GM12878 (cell line): ENCODE data around the gene LGALS8. TPM values are rescaled to one million over a fixed set of nuclear protein-coding genes. Genes with fewer than 3 reads are reported as not detected.

Source experiments
- ATAC-seq: fragments of 200-7000 bp; cut with Tn5 transposase; 3 replicates; pipeline ENCODE4 v1.9.1; 2020; ENCODE audit warnings: mild to moderate bottlenecking, moderate library complexity
- BruUV-seq: library from RNA; stranded (reverse); fragments of 400-500 nt; replicated peaks from 2 replicates; lab custom pipeline; 2021; lab: Mats Ljungman, UMichigan
- CTCF ChIA-PET: fragments of 300-600 bp; sonication (Branson Sonifier 250); formaldehyde crosslinking; extraction: SDS; loops from one replicate; lab custom pipeline; 2021; ENCODE audit warnings: inconsistent platforms; lab: Yijun Ruan, JAX
- POLR2A ChIA-PET: fragments of 350-600 bp; formaldehyde crosslinking; extraction: SDS; loops from one replicate; lab custom pipeline; 2021; ENCODE audit warnings: inconsistent platforms; lab: Charles Lee
- RAD21 ChIA-PET: fragments of 300-600 bp; sonication (Branson Sonifier 250); formaldehyde crosslinking; loops from one replicate; lab custom pipeline; 2023; ENCODE audit warnings: antibody characterized with exemption; ENCODE audit not compliant: unreplicated experiment; lab: Charles Lee
- SMC1A ChIA-PET: fragments of 300-600 bp; sonication (Branson Sonifier 250); formaldehyde crosslinking; loops from one replicate; lab custom pipeline; 2023; ENCODE audit not compliant: unreplicated experiment, uncharacterized antibody; lab: Charles Lee
- DNase-seq: peaks from one replicate; pipeline ENCODE4 v3.0.0-alpha.2; 2011; ENCODE audit warnings: low read depth, low spot score
- FAIRE-seq: peaks from 3 replicates; lab custom pipeline; 2011; peaks lifted over from hg19 to GRCh38; lab: Jason Lieb, UNC
- H2AFZ ChIP-seq: 2 replicates; pipeline ENCODE4 v1.6.0; 2011; ENCODE audit warnings: low read depth, low read length, control low read depth; ENCODE audit not compliant: control insufficient read depth
- H3K27ac ChIP-seq: 2 replicates; pipeline ENCODE4 v1.5.1; 2011; ENCODE audit warnings: control low read depth; ENCODE audit not compliant: control insufficient read depth, insufficient read depth
- H3K27me3 ChIP-seq, 2 experiments: replicated peaks in 1 of 2; 2 replicates each; pipeline versions ENCODE4 v1.6.0 to v1.6.1; 2011; ENCODE audit warnings: low read length in 1 of 2; ENCODE audit not compliant: control insufficient read depth in 2 of 2, insufficient read depth in 2 of 2
- H3K36me3 ChIP-seq, 2 experiments: 2 replicates each; pipeline ENCODE4 v1.5.1; 2011; ENCODE audit warnings: low read length in 1 of 2; ENCODE audit not compliant: control insufficient read depth in 2 of 2, insufficient read depth in 2 of 2
- H3K4me1 ChIP-seq: 2 replicates; pipeline ENCODE4 v1.6.1; 2011; ENCODE audit warnings: mild to moderate bottlenecking, low read length, moderate library complexity, mixed read lengths; ENCODE audit not compliant: control insufficient read depth, insufficient read depth
- H3K4me2 ChIP-seq: 2 replicates; pipeline ENCODE4 v1.6.0; 2011; ENCODE audit warnings: control low read depth; ENCODE audit not compliant: control insufficient read depth, insufficient read depth
- H3K4me3 ChIP-seq: fragments of 200-600 bp; sonication (generic); 2 replicates; pipeline ENCODE4 v1.5.1; 2016
- H3K79me2 ChIP-seq: 2 replicates; pipeline ENCODE4 v1.6.0; 2011; ENCODE audit warnings: low read length; ENCODE audit not compliant: control insufficient read depth, insufficient read depth
- H3K9ac ChIP-seq: 2 replicates; pipeline ENCODE4 v1.8.0; 2011; ENCODE audit warnings: low read length, control low read depth, mixed read lengths; ENCODE audit not compliant: control insufficient read depth, insufficient read depth
- H3K9me3 ChIP-seq: replicated peaks from 3 replicates; pipeline ENCODE4 v1.5.1; 2011; ENCODE audit warnings: mild to moderate bottlenecking, low read length; ENCODE audit not compliant: control insufficient read depth, insufficient read depth
- H4K20me1 ChIP-seq: 2 replicates; pipeline ENCODE4 v1.6.0; 2011; ENCODE audit not compliant: control insufficient read depth, insufficient read depth
- FOXK2 ChIP-seq: fragments of 450-650 bp; IDR thresholded peaks from 2 replicates; pipeline ENCODE4 v1.6.1; 2017; ENCODE audit warnings: mild to moderate bottlenecking, moderate library complexity
- SPI1 ChIP-seq: IDR thresholded peaks from 2 replicates; pipeline ENCODE4 v1.6.1; 2011; ENCODE audit warnings: low read depth, mild to moderate bottlenecking, low read length, moderate library complexity, borderline replicate concordance; ENCODE audit not compliant: insufficient read depth
- SUZ12 ChIP-seq: fragments of 200-600 bp; sonication (generic); IDR thresholded peaks from one replicate; pipeline ENCODE4 v1.6.1; 2018; ENCODE audit warnings: antibody characterized with exemption, mild to moderate bottlenecking; ENCODE audit not compliant: unreplicated experiment
- WGBS: methylation state at CpG from one replicate; pipeline ENCODE4 v1.1.6; 2016; ENCODE audit warnings: low lambda C conversion rate; ENCODE audit not compliant: insufficient replicate concordance, insufficient coverage; ENCODE audit errors: missing lambda C conversion rate; 5-methylcytosine and 5-hydroxymethylcytosine counted together
- in situ Hi-C: fragments of 300-500 bp; cut with MboI; formaldehyde crosslinking; loops from 9 replicates; pipeline ENCODE4 v1.14.3; 2018; ENCODE audit warnings: mixed read lengths
- intact Hi-C: fragments of 100-400 bp; cut with micrococcal nuclease; formaldehyde crosslinking; loops from one replicate; pipeline ENCODE4 v1.14.2; 2022; ENCODE audit not compliant: unreplicated experiment
- polyA plus RNA-seq, 11 experiments: library from polyadenylated mRNA; depleted of rRNA in 4 of 11; unstranded in 6 of 11; stranded (reverse) in 5 of 11; fragments of >200 nt; fragmentation: Nextera tagmentation in 4 of 11; fragmentation: Illumina TruSeq in 1 of 11; extraction: Ambion mirVana in 4 of 11; extraction: Trizol in 1 of 11; gene quantifications; 1 replicate in 1 of 11; 2 replicates in 10 of 11; pipeline versions ENCODE4 v1.2.1 to v1.2.3, GENCODE V29; 2011 to 2016; ENCODE audit warnings: inconsistent platforms in 2 of 11, missing spikeins in 2 of 11, low read depth in 1 of 11
- total RNA-seq, 4 experiments: library from RNA; depleted of rRNA in 3 of 4; stranded (reverse); fragments of >200 nt in 3 of 4; fragmentation: Illumina TruSeq in 1 of 4; extraction: Trizol in 1 of 4; gene quantifications; 2 replicates each; pipeline versions ENCODE4 v1.2.1 to v1.2.3, GENCODE V29; 2013 to 2021
- TF ChIP-seq, protein P1 (sequence below): IDR thresholded peaks from 2 replicates; pipeline ENCODE4 v1.6.1; 2011; ENCODE audit warnings: low read depth, low read length, improper control_type of control experiment, borderline replicate concordance
- TF ChIP-seq, protein P2 (sequence below): IDR thresholded peaks from 2 replicates; pipeline ENCODE4 v1.6.1; 2012; ENCODE audit warnings: improper control_type of control experiment, low read depth, low read length; ENCODE audit not compliant: insufficient replicate concordance
- TF ChIP-seq, protein P3 (sequence below): fragments of 450-650 bp; IDR thresholded peaks from 2 replicates; pipeline ENCODE4 v1.6.1; 2017; ENCODE audit warnings: antibody characterized with exemption, mild to moderate bottlenecking, moderate library complexity

The LGALS8 gene
- total and polyA plus RNA-seq, 10 of the 15 experiments (the other 5 are each of a cell fraction or from before 2014, with no cell fraction given), result 15.4 to 86.5 (median 19.2) TPM

DNA sequence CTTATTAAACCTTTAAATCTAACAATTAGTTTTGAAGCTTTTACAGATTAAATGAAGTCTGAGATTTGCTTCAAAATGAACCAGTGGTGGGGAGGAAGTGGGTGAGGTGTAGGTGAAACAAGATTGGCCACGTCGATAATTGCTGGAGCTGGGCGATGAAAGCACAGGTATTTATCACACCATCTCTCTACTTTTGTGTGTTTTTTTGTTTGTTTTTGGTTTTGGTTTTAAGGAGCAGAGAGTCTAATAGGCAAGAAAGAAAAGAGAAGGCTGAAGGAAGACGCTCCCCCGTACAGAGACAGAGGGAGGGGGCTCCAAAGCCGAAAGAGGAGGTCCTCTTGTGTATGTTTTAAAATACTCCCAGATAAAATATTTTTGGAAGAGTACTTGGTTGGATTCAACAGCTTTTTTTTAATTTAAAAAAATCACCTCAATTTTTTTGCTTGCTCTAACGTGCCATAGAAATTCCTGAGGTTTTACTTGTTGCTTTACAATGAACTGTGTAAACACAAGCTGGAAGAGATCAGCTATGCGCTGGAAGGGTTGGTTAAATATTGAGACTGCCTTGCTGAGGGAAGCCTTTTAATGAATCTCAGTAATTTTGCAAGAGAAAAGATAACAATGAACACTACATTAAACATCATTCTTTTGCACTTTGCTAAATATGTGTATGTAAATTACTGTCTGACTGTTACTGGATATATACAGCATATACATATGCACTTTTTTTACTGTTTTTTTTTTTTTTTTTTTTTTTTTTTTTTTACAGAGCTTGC lies 6.7 kb upstream of the LGALS8 start (continued):
- TF ChIP-seq, protein P1, sequence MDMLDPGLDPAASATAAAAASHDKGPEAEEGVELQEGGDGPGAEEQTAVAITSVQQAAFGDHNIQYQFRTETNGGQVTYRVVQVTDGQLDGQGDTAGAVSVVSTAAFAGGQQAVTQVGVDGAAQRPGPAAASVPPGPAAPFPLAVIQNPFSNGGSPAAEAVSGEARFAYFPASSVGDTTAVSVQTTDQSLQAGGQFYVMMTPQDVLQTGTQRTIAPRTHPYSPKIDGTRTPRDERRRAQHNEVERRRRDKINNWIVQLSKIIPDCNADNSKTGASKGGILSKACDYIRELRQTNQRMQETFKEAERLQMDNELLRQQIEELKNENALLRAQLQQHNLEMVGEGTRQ, result no peak
- TF ChIP-seq SPI1 (no peak), FOXK2 (no peak)
- TF ChIP-seq, all 136 proteins: peak for 0

DNA sequence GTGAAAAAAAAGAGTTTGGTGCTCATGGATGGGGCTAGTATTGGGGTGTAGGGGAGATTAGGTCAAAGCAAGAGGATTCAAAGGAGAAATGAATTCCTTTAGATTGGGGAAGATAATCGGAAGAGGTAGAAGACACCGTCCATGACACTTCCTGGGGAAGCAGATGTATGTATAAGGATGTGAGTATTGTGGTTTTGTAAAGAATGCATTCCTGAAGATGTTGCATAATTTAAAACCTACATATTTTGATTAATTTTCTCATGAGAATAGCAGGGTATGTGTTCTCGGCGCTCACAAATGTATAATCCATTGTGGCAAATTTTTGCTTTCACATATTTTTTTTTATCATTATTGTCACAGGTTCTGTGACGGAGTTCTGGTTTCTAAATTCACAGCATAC lies 5.5 kb upstream of the LGALS8 start:
- in situ Hi-C loops, result no loop called here
- TF ChIP-seq, protein P2, sequence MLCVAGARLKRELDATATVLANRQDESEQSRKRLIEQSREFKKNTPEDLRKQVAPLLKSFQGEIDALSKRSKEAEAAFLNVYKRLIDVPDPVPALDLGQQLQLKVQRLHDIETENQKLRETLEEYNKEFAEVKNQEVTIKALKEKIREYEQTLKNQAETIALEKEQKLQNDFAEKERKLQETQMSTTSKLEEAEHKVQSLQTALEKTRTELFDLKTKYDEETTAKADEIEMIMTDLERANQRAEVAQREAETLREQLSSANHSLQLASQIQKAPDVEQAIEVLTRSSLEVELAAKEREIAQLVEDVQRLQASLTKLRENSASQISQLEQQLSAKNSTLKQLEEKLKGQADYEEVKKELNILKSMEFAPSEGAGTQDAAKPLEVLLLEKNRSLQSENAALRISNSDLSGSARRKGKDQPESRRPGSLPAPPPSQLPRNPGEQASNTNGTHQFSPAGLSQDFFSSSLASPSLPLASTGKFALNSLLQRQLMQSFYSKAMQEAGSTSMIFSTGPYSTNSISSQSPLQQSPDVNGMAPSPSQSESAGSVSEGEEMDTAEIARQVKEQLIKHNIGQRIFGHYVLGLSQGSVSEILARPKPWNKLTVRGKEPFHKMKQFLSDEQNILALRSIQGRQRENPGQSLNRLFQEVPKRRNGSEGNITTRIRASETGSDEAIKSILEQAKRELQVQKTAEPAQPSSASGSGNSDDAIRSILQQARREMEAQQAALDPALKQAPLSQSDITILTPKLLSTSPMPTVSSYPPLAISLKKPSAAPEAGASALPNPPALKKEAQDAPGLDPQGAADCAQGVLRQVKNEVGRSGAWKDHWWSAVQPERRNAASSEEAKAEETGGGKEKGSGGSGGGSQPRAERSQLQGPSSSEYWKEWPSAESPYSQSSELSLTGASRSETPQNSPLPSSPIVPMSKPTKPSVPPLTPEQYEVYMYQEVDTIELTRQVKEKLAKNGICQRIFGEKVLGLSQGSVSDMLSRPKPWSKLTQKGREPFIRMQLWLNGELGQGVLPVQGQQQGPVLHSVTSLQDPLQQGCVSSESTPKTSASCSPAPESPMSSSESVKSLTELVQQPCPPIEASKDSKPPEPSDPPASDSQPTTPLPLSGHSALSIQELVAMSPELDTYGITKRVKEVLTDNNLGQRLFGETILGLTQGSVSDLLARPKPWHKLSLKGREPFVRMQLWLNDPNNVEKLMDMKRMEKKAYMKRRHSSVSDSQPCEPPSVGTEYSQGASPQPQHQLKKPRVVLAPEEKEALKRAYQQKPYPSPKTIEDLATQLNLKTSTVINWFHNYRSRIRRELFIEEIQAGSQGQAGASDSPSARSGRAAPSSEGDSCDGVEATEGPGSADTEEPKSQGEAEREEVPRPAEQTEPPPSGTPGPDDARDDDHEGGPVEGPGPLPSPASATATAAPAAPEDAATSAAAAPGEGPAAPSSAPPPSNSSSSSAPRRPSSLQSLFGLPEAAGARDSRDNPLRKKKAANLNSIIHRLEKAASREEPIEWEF, result no peak
- TF ChIP-seq SUZ12, result no peak
- TF ChIP-seq, protein P3, sequence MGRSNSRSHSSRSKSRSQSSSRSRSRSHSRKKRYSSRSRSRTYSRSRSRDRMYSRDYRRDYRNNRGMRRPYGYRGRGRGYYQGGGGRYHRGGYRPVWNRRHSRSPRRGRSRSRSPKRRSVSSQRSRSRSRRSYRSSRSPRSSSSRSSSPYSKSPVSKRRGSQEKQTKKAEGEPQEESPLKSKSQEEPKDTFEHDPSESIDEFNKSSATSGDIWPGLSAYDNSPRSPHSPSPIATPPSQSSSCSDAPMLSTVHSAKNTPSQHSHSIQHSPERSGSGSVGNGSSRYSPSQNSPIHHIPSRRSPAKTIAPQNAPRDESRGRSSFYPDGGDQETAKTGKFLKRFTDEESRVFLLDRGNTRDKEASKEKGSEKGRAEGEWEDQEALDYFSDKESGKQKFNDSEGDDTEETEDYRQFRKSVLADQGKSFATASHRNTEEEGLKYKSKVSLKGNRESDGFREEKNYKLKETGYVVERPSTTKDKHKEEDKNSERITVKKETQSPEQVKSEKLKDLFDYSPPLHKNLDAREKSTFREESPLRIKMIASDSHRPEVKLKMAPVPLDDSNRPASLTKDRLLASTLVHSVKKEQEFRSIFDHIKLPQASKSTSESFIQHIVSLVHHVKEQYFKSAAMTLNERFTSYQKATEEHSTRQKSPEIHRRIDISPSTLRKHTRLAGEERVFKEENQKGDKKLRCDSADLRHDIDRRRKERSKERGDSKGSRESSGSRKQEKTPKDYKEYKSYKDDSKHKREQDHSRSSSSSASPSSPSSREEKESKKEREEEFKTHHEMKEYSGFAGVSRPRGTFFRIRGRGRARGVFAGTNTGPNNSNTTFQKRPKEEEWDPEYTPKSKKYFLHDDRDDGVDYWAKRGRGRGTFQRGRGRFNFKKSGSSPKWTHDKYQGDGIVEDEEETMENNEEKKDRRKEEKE, result no peak
- Histone ChIP-seq H3K79me2 (no peaks in the 10 kb centered on the region), H3K9ac (no peak overlapping the region; the same call in 1 of the 2 replicates), H3K27ac (no peak overlapping the region), H2AFZ (no peak overlapping the region), H3K4me2 (no peak overlapping the region), H4K20me1 (no peaks in the 10 kb centered on the region), H3K4me1 (no peaks in the 10 kb centered on the region), H3K9me3 (no peaks in the 10 kb centered on the region), H3K27me3 (no peaks in the 10 kb centered on the region), H3K36me3 (no peaks in the 10 kb centered on the region), H3K4me3 (no peak overlapping the region)
- POLR2A ChIA-PET, result no interaction called here
- FAIRE-seq, result no peak
- DNase-seq, result no peak
- WGBS, result 9% methylated on average over 5 of the region's 5 CpGs
- no TSS peak for BruUV-seq
- intact Hi-C loops, result no loop called here
- SMC1A ChIA-PET, result interaction anchor here (1.2 kb wide), 1 partner anchor 11 kb away, joined by 3 read pairs; no protein-coding TSS in a partner anchor
- CTCF ChIA-PET, result interaction anchor here (1.2 to 1.8 kb wide), 2 partner anchors 15 to 20 kb away, joined by 3 to 4 read pairs; no protein-coding TSS in a partner anchor
- no peak for ATAC-seq
- RAD21 ChIA-PET, result no interaction called here
